ENCODE data around the gene ASB18. TPM values are rescaled to one million over a fixed set of nuclear protein-coding genes. Genes with fewer than 3 reads are reported as not detected.

ASB18 gene
- total RNA-seq, 1 experiment from 2014 or later = not detected

DNA sequence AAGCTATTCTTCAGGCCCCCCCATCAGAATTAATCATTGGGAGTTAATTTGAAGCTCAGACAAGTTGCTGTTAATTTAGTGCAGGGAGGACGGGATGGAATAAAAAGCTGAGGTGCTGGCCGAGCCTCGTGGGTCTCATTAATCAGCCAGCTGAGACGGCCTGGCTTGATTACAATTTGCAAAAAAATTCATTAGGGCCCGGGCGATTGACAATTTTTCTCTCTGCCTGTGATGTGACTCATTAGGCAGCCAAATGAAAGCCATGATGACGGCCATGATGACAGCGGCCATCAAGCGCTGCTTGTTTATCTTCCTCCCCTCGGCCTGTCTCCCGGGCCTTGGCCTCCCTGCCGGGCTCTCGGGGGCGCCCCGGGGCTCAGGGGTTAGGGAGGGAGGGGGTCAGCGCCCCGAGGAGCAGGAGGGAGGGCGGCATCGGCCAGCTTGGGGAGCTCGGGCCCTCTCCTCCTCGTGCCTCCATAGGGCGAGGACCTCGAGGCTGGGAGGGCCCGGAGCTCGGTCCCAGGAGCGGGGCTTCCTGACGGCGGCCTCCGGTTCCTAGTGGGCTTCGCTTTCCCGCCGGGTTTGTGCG is 101.2 kb downstream of the ASB18 start (continued):
- TF ChIP-seq, protein P1, sequence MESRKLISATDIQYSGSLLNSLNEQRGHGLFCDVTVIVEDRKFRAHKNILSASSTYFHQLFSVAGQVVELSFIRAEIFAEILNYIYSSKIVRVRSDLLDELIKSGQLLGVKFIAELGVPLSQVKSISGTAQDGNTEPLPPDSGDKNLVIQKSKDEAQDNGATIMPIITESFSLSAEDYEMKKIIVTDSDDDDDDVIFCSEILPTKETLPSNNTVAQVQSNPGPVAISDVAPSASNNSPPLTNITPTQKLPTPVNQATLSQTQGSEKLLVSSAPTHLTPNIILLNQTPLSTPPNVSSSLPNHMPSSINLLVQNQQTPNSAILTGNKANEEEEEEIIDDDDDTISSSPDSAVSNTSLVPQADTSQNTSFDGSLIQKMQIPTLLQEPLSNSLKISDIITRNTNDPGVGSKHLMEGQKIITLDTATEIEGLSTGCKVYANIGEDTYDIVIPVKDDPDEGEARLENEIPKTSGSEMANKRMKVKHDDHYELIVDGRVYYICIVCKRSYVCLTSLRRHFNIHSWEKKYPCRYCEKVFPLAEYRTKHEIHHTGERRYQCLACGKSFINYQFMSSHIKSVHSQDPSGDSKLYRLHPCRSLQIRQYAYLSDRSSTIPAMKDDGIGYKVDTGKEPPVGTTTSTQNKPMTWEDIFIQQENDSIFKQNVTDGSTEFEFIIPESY (IDR thresholded peaks at IDR 0.05; ENCODE audit: extremely low read depth, insufficient replicate concordance, low read length) = no peak
- no peak for TF ChIP-seq ZNF274 (IDR thresholded peaks at IDR 0.05; ENCODE audit: low read depth, low read length)

DNA sequence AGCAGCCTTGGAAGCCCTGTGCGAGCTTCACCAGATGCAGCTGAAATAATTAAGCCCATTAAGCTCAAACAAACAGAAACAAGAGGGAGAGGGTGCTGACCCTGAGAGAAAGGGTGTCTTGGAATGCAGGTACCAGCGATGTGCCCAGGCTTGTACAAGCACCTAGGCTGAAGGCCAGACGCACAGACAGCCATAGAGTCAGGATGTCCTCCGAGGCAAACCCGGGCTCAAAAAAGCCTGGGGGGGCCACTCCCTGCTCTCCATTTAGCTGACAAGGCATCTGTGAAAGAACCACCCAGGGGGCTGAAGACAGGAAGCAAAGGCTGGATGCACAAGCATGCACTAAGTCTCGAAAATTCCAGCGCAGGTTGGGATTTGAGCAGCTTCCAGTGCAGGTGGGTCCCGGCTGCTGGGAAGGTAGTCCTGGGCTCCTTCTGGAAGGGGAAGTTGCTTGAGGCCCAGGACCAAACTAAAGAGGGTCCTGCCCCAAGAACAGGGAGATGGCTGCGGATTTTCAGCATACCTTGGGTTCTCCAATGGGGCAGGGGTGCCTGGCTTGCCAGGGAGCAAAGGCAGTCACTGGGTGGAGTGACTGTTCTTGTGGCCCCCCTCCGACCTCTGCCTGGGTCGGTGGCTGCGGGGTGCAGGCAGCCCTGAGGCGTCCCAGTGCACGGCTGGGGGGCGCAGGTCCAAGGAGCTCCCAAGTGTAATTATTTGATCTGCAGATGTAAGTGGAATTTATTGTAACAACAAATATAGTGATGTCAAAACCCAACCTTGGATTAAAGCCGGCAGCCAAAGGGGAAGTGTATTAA is 102.0 kb downstream of the ASB18 start:
- H3K4me1 ChIP-seq (ENCODE audit: control insufficient read depth in 1 of 2, insufficient read depth in 2 of 2, low read length in 2 of 2) = peaks cover 0 to 18% of the 10 kb centered on the region in 2 experiments; a peak in 1 of 4 replicates
- peaks cover 4% of the 10 kb centered on the region; the same call in 1 of the 2 replicates for H3K79me2 ChIP-seq (ENCODE audit: insufficient read depth, low read length)
- intact Hi-C loops (cut with micrococcal nuclease) = no loop called here
- DNase-seq (ENCODE audit: low read depth, low spot score) (no peak), ATAC-seq (no peak)
- H3K27me3 ChIP-seq (ENCODE audit: insufficient read depth, low read length) = no peaks in the 10 kb centered on the region
- ChIA-PET CTCF (interaction anchor here (1.9 kb wide), 1 partner anchor 19 kb away, joined by 6 read pairs; no protein-coding TSS in a partner anchor), POLR2A (no interaction called here), RAD21 (ENCODE audit: low non-redundant PET in 1 of 2, low total read pairs in 2 of 2, uncharacterized antibody in 2 of 2, unreplicated experiment in 2 of 2) (no interaction called here)
- no peaks in the 10 kb centered on the region for H3K36me3 ChIP-seq (ENCODE audit: control insufficient read depth in 1 of 2, insufficient read depth in 2 of 2, low read length in 2 of 2)
- peak overlapping the region; percentile 33; the same call in 1 of the 2 replicates for H3K27ac ChIP-seq (ENCODE audit: low read depth, low read length)
- no peaks in the 10 kb centered on the region for H3K9me3 ChIP-seq (ENCODE audit: control insufficient read depth in 1 of 2, insufficient read depth in 1 of 2, low read depth in 1 of 2, low read length in 2 of 2)
- H4K20me1 ChIP-seq (ENCODE audit: insufficient read depth) = no peaks in the 10 kb centered on the region
- no peak overlapping the region for H3K9ac ChIP-seq (ENCODE audit: low read length)
- H3K4me3 ChIP-seq (replicated peaks in 1 of 2; ENCODE audit: low read depth in 1 of 2, low read length in 2 of 2) = no peak overlapping the region
- H2AFZ ChIP-seq (ENCODE audit: low read depth, low read length, poor library complexity, severe bottlenecking) = no peak overlapping the region
- H3K4me2 ChIP-seq (ENCODE audit: low read length) = no peak overlapping the region
- BruUV-seq (replicated peaks) = no TSS peak
- H3K9me2 ChIP-seq (ENCODE audit: insufficient read depth) = no peaks in the 10 kb centered on the region
- TF ChIP-seq, protein P2, sequence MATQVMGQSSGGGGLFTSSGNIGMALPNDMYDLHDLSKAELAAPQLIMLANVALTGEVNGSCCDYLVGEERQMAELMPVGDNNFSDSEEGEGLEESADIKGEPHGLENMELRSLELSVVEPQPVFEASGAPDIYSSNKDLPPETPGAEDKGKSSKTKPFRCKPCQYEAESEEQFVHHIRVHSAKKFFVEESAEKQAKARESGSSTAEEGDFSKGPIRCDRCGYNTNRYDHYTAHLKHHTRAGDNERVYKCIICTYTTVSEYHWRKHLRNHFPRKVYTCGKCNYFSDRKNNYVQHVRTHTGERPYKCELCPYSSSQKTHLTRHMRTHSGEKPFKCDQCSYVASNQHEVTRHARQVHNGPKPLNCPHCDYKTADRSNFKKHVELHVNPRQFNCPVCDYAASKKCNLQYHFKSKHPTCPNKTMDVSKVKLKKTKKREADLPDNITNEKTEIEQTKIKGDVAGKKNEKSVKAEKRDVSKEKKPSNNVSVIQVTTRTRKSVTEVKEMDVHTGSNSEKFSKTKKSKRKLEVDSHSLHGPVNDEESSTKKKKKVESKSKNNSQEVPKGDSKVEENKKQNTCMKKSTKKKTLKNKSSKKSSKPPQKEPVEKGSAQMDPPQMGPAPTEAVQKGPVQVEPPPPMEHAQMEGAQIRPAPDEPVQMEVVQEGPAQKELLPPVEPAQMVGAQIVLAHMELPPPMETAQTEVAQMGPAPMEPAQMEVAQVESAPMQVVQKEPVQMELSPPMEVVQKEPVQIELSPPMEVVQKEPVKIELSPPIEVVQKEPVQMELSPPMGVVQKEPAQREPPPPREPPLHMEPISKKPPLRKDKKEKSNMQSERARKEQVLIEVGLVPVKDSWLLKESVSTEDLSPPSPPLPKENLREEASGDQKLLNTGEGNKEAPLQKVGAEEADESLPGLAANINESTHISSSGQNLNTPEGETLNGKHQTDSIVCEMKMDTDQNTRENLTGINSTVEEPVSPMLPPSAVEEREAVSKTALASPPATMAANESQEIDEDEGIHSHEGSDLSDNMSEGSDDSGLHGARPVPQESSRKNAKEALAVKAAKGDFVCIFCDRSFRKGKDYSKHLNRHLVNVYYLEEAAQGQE (IDR thresholded peaks at IDR 0.05; ENCODE audit: low read depth) = no peak
- TF ChIP-seq POLR2AphosphoS5 (IDR thresholded peaks at IDR 0.05; ENCODE audit: low read depth, low read length) (no peak), CEBPB (IDR thresholded peaks at IDR 0.05; ENCODE audit: low read depth) (no peak), FOSL1 (IDR thresholded peaks at IDR 0.05; ENCODE audit: low read depth) (no peak)
- TF ChIP-seq, protein P3, sequence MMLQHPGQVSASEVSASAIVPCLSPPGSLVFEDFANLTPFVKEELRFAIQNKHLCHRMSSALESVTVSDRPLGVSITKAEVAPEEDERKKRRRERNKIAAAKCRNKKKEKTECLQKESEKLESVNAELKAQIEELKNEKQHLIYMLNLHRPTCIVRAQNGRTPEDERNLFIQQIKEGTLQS (IDR thresholded peaks at IDR 0.05) = no peak
